Measurements from ENCODE around the gene MCTP1.

DNA sequence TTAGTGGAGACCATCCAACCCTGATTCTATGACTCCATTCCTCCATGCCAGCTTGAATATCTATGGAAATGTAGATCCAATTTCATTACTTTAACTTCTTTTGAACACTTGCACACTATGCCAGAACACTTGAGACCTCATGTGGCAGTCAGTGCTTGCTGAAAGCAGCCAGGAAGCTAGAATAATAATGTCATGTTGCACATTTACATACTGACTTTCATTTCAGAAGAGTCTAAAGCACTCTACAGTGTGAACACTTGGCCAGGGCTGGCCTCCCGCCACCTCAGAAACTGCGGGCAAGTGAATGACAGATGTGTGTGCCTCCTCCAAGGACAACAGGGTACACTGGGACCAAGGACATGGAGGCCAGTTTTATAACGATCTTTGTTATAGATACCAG is 569.1 kb downstream of the MCTP1 start:
- TF ChIP-seq POLR2AphosphoS5 (IDR thresholded peaks at IDR 0.05) (no peak), CTCF (IDR thresholded peaks at IDR 0.05) (no peak)

Data from breast epithelium (tissue), 3 donors.